Fibroblast of skin of left biceps (primary cell): Measurements from ENCODE around the gene KCND3.

Experiments used
- DNase-seq, 2 experiments: peaks; one replicate each; pipeline ENCODE4 v3.0.0-alpha.2; 2013; ENCODE audit warnings: low read depth in 2 of 2

The KCND3 gene

DNA sequence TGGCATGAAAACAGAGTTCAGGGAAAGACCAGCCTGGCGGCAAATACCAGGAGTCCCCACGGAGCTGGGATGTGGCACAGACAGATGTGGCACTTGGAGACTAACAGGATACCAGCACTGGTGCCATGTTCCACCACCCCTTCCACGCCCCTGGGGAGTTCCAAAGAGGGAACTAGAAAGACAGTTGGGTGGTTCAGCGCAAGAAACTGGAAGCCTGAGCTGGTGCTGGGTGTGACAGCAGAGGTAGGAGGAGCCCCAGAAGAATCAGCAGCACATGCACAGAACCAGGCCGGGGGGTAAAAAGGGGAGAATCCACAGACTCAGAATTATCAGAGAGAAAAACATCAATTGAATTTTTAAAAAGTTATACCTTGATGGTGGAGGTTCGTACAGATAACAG is 211.4 kb downstream of the KCND3 start:
- DNase-seq = no peak

- no peak for DNase-seq
Measured at GRCh38 chr1:111777301-111777700, 212.2 kb downstream of the KCND3 start.

- no peak for DNase-seq
Measured at GRCh38 chr1:111776861-111777260, 212.6 kb downstream of the KCND3 start.

DNA sequence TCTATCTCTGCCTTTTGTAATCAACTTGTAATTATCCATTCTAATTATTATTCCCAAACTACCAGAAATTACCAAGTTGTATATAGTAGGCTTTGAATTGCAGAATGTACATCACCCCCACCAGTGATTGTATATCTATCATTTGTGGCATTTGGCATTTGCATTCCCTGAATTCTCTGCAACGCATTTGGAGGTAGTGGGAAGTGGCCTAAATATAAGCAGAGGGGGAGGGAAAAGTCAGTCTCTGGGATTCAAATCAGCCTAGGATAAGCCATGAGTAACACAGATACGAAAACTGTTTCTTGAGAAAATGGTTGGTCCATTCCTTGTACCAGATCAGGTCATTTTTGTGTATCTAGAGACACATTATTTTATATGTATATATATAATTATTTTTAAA is 213.1 kb downstream of the KCND3 start:
- peak; percentile 53 to 59 for DNase-seq

DNA sequence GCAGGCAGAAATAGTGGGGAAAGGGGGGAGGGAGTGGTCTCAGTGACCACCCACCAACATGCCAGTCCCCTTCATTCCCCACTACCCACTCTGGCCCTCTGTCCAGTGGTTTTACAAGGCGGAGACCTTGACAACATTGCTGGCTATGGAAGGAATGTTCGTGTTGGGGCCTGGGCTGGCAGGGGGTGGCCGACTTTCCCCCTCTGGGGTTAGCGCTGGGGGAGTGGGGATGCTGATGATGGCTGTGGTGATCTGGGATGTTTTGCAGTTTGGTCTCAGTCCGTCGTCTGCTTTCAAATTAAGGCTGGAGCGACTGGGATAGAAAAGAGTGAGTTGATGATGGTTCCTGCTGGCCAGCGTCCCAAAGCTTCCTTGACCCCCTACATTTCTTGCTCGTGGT is 213.5 kb downstream of the KCND3 start:
- DNase-seq = no peak

DNA sequence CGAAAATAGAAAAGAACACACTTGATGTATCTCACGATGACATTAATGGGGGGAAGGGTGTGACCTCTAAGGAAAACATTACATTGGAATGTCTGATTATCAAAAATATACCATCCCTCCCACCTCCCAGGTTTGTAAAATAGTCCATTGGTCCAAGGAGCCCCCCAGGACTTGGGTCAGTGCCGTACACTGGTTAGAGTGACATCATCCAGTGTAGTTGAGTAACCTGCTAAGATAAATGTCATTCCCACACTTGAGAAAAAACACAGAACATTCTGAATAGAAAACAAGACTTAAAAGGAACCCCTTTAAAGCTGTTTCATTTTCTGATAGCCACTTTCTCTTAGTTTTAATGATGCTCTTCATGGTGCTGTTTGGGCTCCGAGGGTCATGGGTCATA is 218.6 kb downstream of the KCND3 start:
- no peak for DNase-seq

DNA sequence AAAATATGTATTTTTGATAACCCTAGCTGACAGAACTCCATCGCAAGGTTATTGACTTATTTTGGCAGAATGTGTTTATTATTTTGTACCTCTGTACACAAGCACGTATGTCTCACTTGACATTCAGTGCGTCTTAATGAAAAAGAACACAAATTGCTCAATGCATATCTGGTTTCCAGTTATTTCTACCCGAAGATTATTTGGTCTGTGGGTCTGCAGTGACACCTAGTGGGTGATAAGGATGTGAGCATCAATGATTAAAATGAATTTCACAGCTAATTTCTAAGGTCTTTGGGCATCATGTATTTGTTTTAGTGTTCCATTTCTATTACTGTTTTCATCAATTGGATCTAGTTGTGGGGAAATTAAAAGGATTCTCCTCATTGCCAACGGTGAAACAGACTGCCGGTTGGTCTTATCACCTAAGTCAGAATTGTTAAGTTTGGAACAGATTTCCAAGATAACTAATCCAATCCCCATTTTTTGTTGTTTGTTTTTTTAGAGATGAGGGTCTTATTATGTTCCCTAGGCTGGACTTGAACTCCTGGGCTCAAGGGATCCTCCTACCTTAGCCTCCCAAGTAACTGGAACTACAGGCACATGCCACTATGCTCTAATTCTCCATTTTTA is 219.8 kb downstream of the KCND3 start:
- DNase-seq = peak; percentile 37 to 43

DNA sequence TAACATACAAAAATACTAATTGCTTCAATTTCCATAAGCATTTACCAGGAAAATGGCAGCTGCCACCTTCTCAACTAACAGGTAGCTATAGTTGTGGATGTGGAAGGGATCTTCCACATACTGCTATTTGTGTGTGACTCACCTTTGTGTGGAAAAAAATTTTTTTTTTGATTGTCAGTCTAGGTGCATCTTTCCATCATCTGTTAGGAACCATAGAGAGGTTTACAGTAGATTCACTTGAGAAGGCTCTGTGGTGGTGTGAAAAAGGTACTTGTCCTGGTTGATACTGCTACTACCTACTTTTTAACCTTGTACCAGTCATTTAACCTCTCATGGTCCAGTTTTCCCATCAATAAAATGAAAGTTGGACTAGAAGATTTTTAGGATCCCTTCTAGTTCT is 220.8 kb downstream of the KCND3 start:
- DNase-seq = no peak

- no peak for DNase-seq
Measured at GRCh38 chr1:111768023-111768422, 221.4 kb downstream of the KCND3 start.

GRCh38 chr1:111762332-111762731 is 227.1 kb downstream of the KCND3 start:
- DNase-seq = no peak

DNA sequence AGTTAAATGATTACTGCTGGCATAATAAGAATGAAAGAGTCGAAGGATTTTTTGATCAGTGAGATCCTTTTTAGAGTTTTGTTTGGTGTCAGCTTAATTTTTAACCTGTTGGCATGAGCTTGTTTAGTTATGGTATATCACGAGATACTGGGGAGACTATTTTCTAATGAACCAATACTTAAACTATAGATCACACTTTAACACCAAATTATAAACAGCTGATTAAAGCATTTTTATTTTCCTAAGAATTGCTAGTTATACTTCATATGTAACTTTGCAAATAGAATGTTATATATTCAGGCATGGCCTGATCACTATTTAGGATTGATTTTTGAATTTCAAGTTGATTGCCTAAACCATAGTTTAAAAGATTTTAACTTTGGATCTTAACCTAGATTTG is 227.8 kb downstream of the KCND3 start:
- DNase-seq = no peak

- DNase-seq = no peak
Measured at GRCh38 chr1:111758373-111758772, 231.1 kb downstream of the KCND3 start.

- no peak for DNase-seq
Measured at GRCh38 chr1:111756124-111756513, 233.3 kb downstream of the KCND3 start.

GRCh38 chr1:111755331-111756123 is 233.9 kb downstream of the KCND3 start, which contains the start of gene DDX20:
Gene DDX20 (plus strand): TSS chr1:111755901. CDS start chr1:111755925, 24 bp downstream.
- peak; percentile 97 for DNase-seq

DNA sequence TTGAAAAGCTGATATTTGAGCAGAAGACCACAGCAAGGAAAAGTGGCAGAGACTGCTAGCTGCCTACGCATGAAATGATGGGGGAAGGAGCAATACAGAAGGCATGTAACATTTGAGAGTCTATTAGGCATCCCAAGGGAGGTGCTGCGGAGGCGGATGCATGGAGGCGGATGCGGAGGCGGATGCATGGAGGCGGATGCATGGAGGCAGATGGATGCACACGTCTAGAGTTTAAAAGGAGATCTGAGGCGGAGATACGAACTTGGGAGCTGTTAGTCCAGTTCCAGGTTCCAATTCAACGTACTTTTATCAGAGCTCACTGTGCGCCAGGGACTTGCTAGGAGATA is 234.5 kb downstream of the KCND3 start:
- DNase-seq = no peak

DNA sequence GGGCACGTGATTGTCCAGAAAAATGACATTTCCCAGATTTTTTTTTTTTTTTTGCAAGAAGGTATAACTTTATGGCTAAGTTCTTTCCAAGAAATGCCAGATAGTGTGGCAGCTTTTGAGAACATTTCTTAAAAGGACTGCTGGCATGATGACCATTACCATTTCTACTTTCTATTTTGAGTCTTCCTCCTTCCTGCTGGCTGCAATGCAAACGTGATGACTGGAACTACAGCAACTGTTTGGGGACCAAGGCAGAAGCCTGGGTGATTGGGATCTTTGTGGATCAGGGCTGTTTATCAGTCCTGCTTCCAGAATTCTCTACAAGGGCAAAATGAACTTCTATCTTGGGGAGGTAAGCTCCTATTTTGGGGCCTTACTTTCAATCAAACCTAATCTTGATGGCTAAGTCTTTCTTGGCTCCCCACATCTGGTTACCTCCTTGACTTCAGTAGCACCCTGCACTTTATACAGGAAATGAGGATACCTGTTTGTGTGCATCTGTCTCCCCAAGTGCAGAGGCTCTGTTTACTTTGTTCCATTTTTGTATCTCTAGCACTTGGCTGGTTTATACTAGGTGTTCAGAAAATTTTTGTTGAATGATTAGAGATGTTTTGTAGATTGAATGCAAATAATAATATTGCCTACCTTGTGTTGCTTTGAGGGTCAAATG is 237.4 kb downstream of the KCND3 start:
- DNase-seq = no peak

DNA sequence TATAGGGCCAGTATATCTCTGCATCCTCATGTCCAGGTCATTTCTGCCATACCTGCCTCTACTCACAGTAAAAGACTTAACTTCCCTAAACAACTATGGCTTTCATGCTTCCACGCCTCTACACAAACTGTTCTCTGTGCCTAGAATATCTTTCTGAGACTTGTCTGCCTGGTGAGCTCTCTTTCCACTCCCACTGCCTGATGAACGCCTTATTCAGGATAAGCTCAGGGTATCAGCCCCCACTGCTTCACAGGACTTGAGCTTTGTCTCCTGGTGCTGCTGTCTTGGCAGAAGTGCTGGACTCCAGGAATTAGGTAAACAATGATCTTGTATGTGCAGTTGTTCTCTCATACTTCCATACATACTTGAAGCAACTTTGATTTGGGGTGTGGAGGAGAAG is 238.6 kb downstream of the KCND3 start:
- DNase-seq = no peak

GRCh38 chr1:111749628-111750027 is 239.8 kb downstream of the KCND3 start:
- no peak for DNase-seq

GRCh38 chr1:111747947-111748346 is 241.5 kb downstream of the KCND3 start:
- no peak for DNase-seq

DNA sequence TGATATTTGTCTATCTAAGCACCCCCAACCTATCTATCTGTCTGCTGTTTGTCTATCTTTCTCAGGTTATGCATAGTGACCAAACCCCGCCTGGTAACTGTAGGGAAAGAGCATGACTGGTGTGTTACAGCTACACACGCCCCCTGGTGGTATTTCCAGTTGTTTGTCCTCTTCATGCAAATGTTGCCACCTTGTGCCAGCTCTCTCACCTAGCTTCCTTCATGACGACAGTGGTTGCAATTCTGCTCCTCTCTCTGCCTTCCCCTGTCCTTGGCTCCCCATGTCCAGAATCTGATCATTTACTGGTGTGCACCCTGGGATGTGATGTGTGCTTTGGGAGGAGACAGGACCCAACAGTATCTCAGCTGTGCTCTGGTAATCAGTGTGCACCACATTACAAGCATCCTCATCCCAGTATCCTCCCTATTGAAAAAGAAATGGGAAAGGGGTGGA is 242.2 kb downstream of the KCND3 start:
- DNase-seq = no peak

- no peak for DNase-seq
Measured at GRCh38 chr1:111746614-111746999, 242.9 kb downstream of the KCND3 start.

DNA sequence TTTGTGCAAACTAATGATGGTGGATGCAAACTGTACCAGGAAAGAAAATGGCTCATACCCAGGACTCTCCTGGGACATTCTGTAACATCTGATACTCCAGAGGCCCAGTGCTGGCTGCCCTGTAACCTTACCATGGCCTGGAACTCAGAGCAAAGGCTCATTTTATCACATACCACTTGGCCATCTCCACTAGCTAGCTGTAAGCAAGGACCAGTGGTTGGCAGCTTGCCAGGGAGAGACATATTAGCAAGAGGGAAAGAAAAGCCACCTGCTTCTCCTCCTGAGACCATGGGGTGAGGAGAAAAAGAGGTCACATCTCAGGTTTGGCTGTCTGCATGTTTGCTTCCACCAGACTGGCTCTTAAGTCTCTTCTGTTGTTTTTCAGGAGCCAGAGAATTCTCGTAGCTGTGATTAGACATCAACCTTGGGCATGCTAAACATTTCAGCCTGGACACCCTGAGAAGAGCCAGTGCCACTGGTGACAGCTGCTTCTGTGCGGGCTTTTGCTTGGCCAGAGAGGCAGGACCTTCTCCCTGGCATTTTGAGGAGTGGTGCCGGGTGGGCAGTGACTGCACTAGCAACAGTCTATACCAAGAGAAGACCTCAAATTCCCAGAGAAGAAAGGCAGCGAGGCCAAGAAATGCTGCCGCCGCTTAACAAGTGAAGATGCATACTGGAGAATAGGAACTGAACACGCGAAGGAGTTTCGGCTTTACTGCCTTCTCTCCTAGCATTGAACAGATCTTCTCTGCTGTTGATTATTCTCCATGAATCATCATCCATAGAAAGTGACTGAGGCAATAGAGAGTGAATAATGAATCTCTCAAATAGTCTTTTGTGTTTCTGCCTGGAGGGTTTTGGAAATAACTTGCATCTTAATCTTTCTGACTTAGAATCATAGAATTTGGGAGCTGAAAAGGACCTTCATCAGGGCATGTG is 243.5 kb downstream of the KCND3 start:
- no peak for DNase-seq
